Glutamatergic neuron (in vitro differentiated cells): ENCODE results near the gene LYZL1. TPM values are rescaled to one million over a fixed set of nuclear protein-coding genes. Genes with fewer than 3 reads are reported as not detected.
"Not testable (repeated sequence)": the region's sequence is repeated elsewhere in the genome, so short reads cannot be mapped to it uniquely, and the experiment has no call there.

Experiments
- DNase-seq: peaks from one replicate; pipeline ENCODE4 v3.0.0; 2022
- H3K27ac Mint-ChIP-seq: one replicate; pipeline ENCODE4 v1.8.0; 2020; ENCODE audit warnings: mild to moderate bottlenecking, mixed read lengths, inconsistent platforms; ENCODE audit not compliant: unreplicated experiment
- H3K27me3 Mint-ChIP-seq: one replicate; pipeline ENCODE4 v1.8.0; 2020; ENCODE audit warnings: mild to moderate bottlenecking, moderate library complexity, mixed read lengths, inconsistent platforms; ENCODE audit not compliant: unreplicated experiment
- H3K36me3 Mint-ChIP-seq: one replicate; pipeline ENCODE4 v1.8.0; 2020; ENCODE audit warnings: mild to moderate bottlenecking, mixed read lengths, inconsistent platforms; ENCODE audit not compliant: unreplicated experiment
- H3K4me1 Mint-ChIP-seq: one replicate; pipeline ENCODE4 v1.8.0; 2020; ENCODE audit warnings: mild to moderate bottlenecking, low read depth, mixed read lengths, inconsistent platforms; ENCODE audit not compliant: unreplicated experiment
- H3K4me3 Mint-ChIP-seq: one replicate; pipeline ENCODE4 v1.8.0; 2020; ENCODE audit warnings: mild to moderate bottlenecking, mixed read lengths, inconsistent platforms; ENCODE audit not compliant: unreplicated experiment
- H3K9me3 Mint-ChIP-seq: one replicate; pipeline ENCODE4 v1.8.0; 2020; ENCODE audit warnings: mild to moderate bottlenecking, moderate library complexity, mixed read lengths, inconsistent platforms; ENCODE audit not compliant: unreplicated experiment
- CTCF ChIP-seq: fragments of 200-600 bp; sonication (generic); IDR thresholded peaks from one replicate; pipeline ENCODE4 v1.5.0; 2021; ENCODE audit not compliant: partially characterized antibody, unreplicated experiment
- total RNA-seq: library from RNA; stranded (reverse); fragmentation: NEBNext Ultra II Directional; extraction: Animal tissue kit (Norgen Biotek cat#: 25700); gene quantifications from one replicate; pipeline ENCODE4 v1.2.1, GENCODE V29; 2021; ENCODE audit not compliant: unreplicated experiment

LYZL1 gene
- total RNA-seq, 1 donor from 2014 or later = not detected

- DNase-seq = no peak
- H3K27me3 Mint-ChIP-seq = no peaks in the 10 kb centered on the region
- TF ChIP-seq CTCF = no peak
- H3K4me3 Mint-ChIP-seq = no peak overlapping the region
- peaks cover 2% of the 10 kb centered on the region for H3K9me3 Mint-ChIP-seq
- H3K4me1 Mint-ChIP-seq = peaks cover 4% of the 10 kb centered on the region
- H3K36me3 Mint-ChIP-seq = no peaks in the 10 kb centered on the region
- H3K27ac Mint-ChIP-seq = no peak overlapping the region
Measured at GRCh38 chr10:29314726-29315125, 25.9 kb downstream of the LYZL1 start.

DNA sequence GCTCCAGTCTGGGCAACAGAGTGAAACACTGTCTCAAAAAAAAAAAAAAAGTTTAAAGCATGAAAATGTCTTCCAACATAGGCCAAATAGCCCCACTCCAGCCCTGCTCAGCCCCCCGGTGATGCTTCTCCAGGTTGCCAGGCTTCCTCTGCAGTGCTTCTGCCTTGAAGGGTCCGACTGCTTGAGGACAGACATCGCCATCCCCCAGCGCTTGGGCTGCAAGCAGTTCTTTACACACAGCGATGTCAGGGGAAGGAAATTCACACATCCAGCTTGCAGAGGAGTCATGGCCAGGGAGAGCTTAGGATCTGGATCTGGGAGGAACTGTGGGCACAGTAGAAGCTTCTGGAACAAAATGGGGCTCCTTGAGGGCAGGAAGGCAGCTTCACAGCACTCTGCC, 26.9 kb downstream of the LYZL1 start:
- no peak for DNase-seq
- Mint-ChIP-seq H3K4me3 (no peak overlapping the region), H3K27me3 (no peaks in the 10 kb centered on the region), H3K36me3 (no peaks in the 10 kb centered on the region), H3K27ac (no peak overlapping the region), H3K9me3 (peaks cover 2% of the 10 kb centered on the region), H3K4me1 (peaks cover 4% of the 10 kb centered on the region)
- no peak for TF ChIP-seq CTCF

DNA sequence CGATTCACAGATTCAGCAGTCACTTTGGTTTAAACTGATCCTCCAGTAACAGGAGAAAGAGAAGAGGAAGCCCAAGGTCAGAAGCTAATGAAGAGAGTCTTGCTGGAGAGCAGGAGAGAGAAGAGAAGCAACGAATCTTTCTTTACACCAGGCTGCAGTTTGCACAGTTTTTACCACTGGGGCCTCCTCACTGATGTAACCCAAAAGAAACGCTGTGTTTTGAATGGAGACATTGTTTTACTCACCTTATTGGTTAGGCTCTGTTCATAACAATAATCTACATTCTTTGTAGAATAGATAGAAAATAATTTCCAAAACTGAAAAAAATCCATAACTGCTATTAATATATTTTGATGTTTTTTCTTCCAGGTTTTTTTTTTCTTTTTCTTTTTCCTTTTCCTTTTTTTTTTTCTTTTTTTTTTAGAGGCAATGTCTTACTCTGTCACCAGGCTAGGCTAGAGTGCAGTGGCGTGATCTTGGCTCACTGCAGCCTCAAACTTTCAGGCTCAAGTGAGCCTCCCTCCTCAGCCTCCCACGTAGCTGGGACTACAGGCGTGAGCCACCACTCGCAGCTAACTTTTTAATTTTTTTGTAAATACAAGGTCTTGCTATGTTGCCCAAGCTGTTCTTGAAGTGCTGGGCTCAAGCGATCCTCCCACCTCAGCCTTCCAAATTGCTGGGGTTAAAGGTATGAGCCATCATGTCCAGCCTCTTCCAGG, 27.6 kb downstream of the LYZL1 start:
- no peaks in the 10 kb centered on the region for H3K36me3 Mint-ChIP-seq
- DNase-seq = no peak
- H3K4me1 Mint-ChIP-seq = peaks cover 4% of the 10 kb centered on the region
- TF ChIP-seq CTCF = no peak
- H3K27me3 Mint-ChIP-seq = no peaks in the 10 kb centered on the region
- peaks cover 2% of the 10 kb centered on the region for H3K9me3 Mint-ChIP-seq
- no peak overlapping the region for H3K4me3 Mint-ChIP-seq
- H3K27ac Mint-ChIP-seq = no peak overlapping the region

DNA sequence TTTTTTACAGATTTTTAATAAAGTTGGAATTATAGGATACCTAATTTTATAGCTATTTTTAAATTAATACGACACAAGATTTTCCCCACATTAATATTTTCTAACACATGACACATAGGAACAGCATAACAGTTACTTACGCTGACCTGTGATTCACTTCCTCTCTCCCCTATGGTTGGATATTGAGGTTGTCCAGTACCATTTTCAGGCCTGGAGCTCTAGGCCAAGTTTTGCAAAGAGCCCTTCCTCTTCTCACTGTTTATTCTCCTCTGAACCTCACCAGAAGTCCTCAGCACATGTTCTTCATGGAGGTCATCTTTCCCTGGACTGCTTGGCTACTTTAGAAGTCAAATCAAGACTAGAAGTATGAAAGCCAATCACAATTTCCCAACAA, 28.2 kb downstream of the LYZL1 start:
- H3K27me3 Mint-ChIP-seq = no peaks in the 10 kb centered on the region
- H3K27ac Mint-ChIP-seq = no peak overlapping the region
- no peaks in the 10 kb centered on the region for H3K36me3 Mint-ChIP-seq
- peaks cover 4% of the 10 kb centered on the region for H3K4me1 Mint-ChIP-seq
- TF ChIP-seq CTCF = no peak
- DNase-seq = no peak
- no peak overlapping the region for H3K4me3 Mint-ChIP-seq
- H3K9me3 Mint-ChIP-seq = peaks cover 2% of the 10 kb centered on the region

- H3K9me3 Mint-ChIP-seq = peaks cover 2% of the 10 kb centered on the region
- TF ChIP-seq CTCF = no peak
- H3K36me3 Mint-ChIP-seq = no peaks in the 10 kb centered on the region
- DNase-seq = no peak
- no peaks in the 10 kb centered on the region for H3K27me3 Mint-ChIP-seq
- no peak overlapping the region for H3K27ac Mint-ChIP-seq
- peaks cover 4% of the 10 kb centered on the region for H3K4me1 Mint-ChIP-seq
- no peak overlapping the region for H3K4me3 Mint-ChIP-seq
Measured at GRCh38 chr10:29317423-29318021, 28.7 kb downstream of the LYZL1 start.

GRCh38 chr10:29318141-29319071, 29.5 kb downstream of the LYZL1 start:
- not testable (repeated sequence) for H3K27ac Mint-ChIP-seq, H3K27me3 Mint-ChIP-seq, H3K4me1 Mint-ChIP-seq, H3K9me3 Mint-ChIP-seq, H3K36me3 Mint-ChIP-seq, H3K4me3 Mint-ChIP-seq
- DNase-seq = peak; percentile 39
